Medulla oblongata (tissue), 1 donor: Measurements from ENCODE around the gene F2.
"Not testable (repeated sequence)": the region's sequence is repeated elsewhere in the genome, so short reads cannot be mapped to it uniquely, and the experiment has no call there.

Experiments
- DNase-seq: peaks from one replicate; pipeline ENCODE4 v3.0.0-alpha.2; 2015; ENCODE audit errors: extremely low spot score

F2 gene

GRCh38 chr11:46717825-46718154, 1.2 kb upstream of the F2 start:
- not testable (repeated sequence) for DNase-seq

GRCh38 chr11:46718155-46719019, 626 bp upstream of the F2 start:
- no peak for DNase-seq

- DNase-seq = no peak
These were observed 668 bp downstream of the F2 start for GRCh38 chr11:46719543-46720218.

- DNase-seq = no peak
These were observed 2.3 kb downstream of the F2 start for GRCh38 chr11:46721286-46721685.

DNA sequence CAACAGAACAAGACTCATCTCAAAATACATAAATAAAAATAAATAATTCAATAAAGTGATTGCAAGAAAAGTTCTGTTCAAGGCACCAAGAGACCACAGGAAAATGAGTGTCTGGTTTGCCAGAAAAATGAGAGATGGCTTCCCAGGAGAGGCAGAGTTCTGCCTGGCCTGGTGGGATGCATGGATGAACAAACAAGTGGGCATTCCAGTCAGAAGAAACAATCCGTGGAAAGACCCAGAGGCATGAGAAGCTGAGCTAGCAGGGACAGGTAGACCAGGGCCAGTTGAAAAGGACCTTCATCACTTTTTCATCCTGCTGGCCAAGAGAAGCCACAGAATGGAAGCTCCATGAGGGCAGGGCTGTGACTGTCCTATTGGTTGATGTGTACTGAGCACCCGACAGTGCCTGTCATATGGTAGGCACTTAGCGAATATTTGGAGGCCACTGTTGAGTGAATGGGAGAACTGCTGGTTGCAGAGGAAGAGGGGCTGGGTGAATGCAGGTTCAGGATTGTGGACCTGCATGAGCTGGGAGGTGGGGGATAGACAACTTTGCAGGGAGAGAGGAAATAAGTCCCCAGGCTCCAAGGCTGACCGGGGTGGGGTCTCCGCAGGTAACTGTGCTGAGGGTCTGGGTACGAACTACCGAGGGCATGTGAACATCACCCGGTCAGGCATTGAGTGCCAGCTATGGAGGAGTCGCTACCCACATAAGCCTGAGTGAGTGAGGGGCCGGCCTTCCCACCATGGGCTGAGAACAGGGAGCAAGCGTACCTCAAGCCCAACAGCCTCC, 3.7 kb downstream of the F2 start:
- no peak for DNase-seq

GRCh38 chr11:46723359-46723680, 4.3 kb downstream of the F2 start:
- DNase-seq = no peak

- DNase-seq = no peak
These were observed 5.1 kb downstream of the F2 start for GRCh38 chr11:46724088-46724487.

DNA sequence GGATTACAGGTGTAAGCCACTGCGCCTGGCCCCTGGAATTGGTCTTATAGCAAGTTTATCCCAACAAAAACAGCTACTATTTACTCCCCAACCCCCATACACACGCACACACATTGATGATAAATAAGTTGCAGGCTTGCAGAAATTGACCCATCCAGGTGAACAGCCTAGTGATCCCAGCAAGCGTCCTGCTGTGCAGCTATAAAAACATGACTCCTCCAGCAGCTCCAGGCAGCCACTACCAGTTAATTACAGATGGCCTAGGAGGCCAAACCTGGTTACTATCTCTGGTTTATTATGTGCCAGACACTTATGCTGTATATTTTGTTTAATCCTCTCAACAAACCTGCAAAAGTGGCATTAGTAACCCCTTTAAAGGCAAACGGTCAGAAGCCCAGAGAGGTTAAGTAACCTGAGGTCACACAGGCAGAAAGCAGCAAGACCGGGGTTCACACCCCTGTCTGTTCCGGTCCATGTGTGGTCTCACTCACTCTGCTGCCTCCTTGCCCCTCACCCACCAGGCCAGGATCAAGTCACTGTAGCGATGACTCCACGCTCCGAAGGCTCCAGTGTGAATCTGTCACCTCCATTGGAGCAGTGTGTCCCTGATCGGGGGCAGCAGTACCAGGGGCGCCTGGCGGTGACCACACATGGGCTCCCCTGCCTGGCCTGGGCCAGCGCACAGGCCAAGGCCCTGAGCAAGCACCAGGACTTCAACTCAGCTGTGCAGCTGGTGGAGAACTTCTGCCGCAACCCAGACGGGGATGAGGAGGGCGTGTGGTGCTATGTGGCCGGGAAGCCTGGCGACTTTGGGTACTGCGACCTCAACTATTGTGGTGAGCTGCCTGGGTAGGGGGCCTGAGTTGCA, 6.6 kb downstream of the F2 start:
- DNase-seq = no peak

GRCh38 chr11:46726206-46726862, 7.3 kb downstream of the F2 start:
- DNase-seq = no peak

DNA sequence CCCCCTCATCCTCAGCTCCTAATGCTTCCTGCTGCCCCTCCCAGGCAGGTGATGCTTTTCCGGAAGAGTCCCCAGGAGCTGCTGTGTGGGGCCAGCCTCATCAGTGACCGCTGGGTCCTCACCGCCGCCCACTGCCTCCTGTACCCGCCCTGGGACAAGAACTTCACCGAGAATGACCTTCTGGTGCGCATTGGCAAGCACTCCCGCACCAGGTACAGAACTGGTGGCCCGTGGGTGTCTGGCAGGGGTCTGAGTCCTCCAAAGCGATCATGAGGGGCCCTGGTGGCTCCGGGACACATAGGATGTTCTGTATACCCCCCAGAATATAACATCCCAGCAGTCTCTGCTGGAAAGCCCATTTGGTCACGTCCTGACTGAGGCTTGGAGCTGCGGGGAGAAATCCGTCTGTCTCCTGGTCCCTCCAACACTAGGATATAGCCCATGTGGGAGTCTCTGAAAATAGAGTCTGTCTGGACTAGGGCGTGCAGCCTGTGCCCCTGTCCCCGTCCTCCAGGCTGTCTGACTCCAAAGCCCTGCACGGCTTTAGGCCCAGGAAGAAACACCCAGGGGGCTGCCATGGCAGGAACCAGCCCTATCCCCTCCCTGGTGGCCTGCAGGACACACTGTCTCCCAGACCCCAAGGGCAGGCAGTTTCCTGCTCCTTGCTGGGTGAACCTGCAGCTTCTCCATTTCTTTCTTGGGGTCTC, 9.1 kb downstream of the F2 start:
- DNase-seq = no peak

DNA sequence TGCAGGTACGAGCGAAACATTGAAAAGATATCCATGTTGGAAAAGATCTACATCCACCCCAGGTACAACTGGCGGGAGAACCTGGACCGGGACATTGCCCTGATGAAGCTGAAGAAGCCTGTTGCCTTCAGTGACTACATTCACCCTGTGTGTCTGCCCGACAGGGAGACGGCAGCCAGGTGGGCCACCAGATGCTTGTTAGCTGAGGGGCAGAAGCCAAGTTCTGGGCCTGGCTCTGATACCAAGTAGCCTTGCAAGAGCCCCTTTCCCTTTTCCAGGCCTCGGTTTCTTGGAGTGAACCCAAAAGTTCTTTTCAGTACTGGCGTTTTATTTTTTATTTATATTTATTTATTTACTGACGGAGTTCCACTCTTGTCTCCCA, 9.6 kb downstream of the F2 start:
- no peak for DNase-seq

- DNase-seq = no peak
These were observed 10.4 kb downstream of the F2 start for GRCh38 chr11:46729110-46730027.

- DNase-seq = no peak
These were observed 12.5 kb downstream of the F2 start for GRCh38 chr11:46731545-46731944.

GRCh38 chr11:46733234-46733633, 14.2 kb downstream of the F2 start:
- no peak for DNase-seq

- DNase-seq = no peak
These were observed 17.1 kb downstream of the F2 start for GRCh38 chr11:46736146-46736545.

GRCh38 chr11:46736615-46737014, 17.6 kb downstream of the F2 start:
- DNase-seq = no peak

DNA sequence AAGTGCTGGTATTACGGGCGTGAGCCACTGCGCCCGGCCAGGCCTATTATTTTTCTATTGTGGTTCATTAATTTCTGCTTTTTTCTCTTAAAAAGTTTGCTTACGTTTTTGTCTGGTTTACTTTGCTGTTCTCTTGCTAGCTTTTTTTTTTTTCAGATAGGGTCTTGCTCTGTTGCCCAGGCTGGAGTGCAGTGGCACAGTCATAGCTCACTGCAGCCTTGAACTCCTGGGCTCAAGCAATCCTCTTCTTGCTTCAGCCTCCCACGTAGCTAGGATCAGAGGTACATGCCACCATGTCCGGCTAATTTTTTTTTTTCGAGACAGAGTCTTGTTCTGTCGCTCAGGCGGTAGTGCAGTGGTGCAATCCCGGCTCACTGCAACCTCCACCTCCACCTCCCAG, 18.7 kb downstream of the F2 start:
- no peak for DNase-seq

- no peak for DNase-seq
These were observed 19.9 kb downstream of the F2 start for GRCh38 chr11:46738887-46739286.

DNA sequence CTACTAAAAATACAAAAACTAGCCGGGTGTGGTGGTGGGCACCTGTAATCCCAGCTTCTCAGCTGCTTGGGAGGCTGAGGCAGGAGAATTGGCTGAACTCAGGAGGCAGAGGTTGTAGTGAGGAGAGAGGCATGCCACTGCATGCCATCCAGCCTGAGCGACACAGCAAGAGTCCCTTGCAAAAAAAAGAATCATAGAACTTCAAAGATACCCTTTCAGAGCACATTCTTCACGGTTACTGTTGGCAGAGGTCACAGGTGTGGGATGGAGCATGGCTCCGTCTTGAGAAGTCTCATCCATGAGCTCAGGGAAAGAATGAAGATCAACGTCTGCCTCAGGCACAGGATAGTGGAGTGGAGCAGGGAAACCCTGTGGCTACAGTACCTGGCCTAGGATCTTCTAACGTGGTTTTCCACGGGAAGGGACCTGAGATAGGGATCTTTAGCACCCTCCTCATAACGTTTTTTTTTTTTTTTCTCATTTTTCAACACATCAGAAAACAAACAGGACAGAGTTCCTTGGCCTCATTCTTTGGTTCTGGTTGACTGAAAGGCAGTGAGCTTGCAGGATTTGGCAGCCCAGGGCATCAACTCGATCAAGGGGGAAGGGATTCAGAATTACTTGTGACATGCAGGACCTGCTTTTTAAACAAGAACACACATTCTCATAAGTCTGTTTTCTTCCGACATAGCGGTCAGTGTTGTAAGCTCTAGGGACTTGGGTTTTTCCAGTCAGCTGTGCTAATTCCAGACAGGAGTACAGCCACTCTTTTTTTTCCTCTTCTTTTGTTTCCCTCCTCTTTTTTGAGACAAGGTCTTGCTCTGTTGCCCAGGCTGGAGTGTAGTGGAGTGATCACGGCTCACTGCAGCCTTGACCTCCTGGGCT, 22.8 kb downstream of the F2 start:
- DNase-seq = no peak
